Measurements from ENCODE around the gene RAB29. TPM values are rescaled to one million over a fixed set of nuclear protein-coding genes. Genes with fewer than 3 reads are reported as not detected.

The RAB29 gene
- total and polyA plus RNA-seq, 2 experiments from 2014 or later, result 16.8 to 18.1 TPM

DNA sequence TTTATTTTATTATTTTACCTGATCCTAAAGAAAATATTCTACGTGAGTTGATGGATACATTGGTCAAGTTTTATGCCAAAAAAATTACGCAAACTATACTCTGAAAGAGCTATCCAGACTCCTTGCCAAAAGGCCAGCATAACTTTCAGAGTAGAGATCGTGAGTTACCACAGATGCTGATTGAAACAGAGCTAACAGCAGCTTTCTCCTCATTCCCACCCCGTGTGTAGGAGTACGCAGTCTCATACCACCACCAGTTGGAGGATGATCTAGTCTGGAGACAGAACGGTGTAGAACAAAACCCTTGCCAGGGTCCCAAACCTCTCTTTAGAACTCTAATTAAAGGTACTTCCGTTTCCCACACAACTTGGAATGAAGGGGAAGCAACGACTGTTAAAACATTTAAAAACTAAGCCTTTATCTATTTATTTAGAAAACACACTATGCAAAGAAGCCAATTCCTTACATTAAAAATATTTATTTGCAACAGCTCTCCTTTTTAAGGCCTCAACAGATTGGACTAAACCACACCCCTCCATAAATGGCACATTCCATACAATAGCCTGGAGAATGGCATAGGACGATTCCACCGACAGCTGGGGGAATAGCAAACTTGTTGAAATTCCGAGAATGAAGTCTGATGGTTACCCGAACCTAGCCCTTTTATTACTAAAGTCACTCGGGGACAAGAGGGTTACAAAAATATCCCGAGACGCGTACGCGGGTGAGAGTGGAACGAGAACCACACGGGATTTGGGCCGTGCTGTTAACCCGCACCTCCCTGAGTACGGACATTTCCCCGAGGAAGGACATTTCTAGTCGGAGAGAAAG lies 26.7 kb downstream of the RAB29 start:
- Histone ChIP-seq H3K27me3 (replicated peaks; ENCODE audit: insufficient read depth) (no peaks in the 10 kb centered on the region), H2AFZ (peak overlapping the region; percentile 47), H3K36me3 (ENCODE audit: low read depth) (no peaks in the 10 kb centered on the region), H3K79me2 (ENCODE audit: insufficient read depth) (peaks cover 55% of the 10 kb centered on the region), H3K9me2 (ENCODE audit: insufficient read depth) (no peaks in the 10 kb centered on the region), H3K4me1 (ENCODE audit: insufficient read depth) (peaks cover 27% of the 10 kb centered on the region), H3K27ac (peak overlapping the region; percentile 88), H3K4me3 (peak overlapping the region; percentile 94), H4K20me1 (ENCODE audit: insufficient read depth) (peaks cover 6% of the 10 kb centered on the region; the same call in 1 of the 2 replicates), H3K9me3 (ENCODE audit: low read depth) (no peaks in the 10 kb centered on the region), H3K9ac (peak overlapping the region; percentile 92), H3F3A (ENCODE audit: insufficient read depth) (peaks cover 31% of the 10 kb centered on the region), H3K4me2 (ENCODE audit: unreplicated experiment) (peak overlapping the region; percentile 90)
- WGBS, 2 experiments (ENCODE audit: low coverage in 1 of 2, low lambda C conversion rate in 2 of 2, missing lambda C conversion rate in 2 of 2), result 1 to 2% methylated on average over 25 of the region's 25 CpGs
- in situ Hi-C loops (cut with MboI), result no loop called here
- TF ChIP-seq EZH2phosphoT487 (IDR thresholded peaks at IDR 0.05; ENCODE audit: insufficient read depth, low read depth) (no peak), EZH2 (IDR thresholded peaks at IDR 0.05; ENCODE audit: insufficient read depth, poor library complexity, severe bottlenecking) (no peak)
- DNase-seq, result peak; percentile 91

DNA sequence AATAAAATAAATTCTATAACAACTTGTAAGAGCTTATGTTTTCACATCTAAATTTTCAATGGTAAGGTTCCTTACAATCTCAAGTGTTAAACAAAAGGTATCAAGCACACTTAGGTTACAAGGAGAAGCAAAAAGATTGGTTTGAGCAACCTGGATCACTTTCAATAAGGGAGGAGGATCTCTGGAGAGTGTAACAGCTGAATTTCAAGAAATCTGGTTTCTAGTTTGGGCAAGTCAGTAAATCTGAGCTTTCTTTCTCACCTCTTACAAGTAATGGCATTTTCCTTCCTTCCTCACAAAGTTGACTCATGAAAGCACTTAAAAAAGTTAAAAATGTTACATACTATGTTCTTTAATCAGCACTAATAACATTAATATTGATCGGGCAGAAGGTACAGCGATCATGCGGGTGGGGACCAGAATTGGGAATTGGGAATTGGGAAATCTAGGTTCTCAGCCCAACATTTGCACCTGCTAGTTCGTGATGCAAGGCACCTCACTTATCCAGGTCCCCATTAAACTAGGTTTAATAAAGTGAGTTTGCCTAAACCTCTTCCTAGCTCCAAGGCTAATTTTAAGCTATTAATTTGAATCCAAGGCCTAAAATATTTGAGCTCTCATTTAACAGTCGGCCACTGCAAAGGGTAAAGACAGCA lies 28.4 kb downstream of the RAB29 start:
- peak overlapping the region; percentile 94 for H3K4me3 ChIP-seq
- H3K27me3 ChIP-seq (replicated peaks; ENCODE audit: insufficient read depth), result no peaks in the 10 kb centered on the region
- peak overlapping the region; percentile 92 for H3K9ac ChIP-seq
- no peak overlapping the region for H2AFZ ChIP-seq
- H3K79me2 ChIP-seq (ENCODE audit: insufficient read depth), result peaks cover 72% of the 10 kb centered on the region
- WGBS, 2 experiments (ENCODE audit: low coverage in 1 of 2, low lambda C conversion rate in 2 of 2, missing lambda C conversion rate in 2 of 2), result 35 to 43% methylated on average over 5 of the region's 5 CpGs
- peaks cover 27% of the 10 kb centered on the region for H3K4me1 ChIP-seq (ENCODE audit: insufficient read depth)
- H3K4me2 ChIP-seq (ENCODE audit: unreplicated experiment), result peak overlapping the region; percentile 90
- H3K36me3 ChIP-seq (ENCODE audit: low read depth), result no peaks in the 10 kb centered on the region
- DNase-seq, result peak; percentile 24
- peaks cover 31% of the 10 kb centered on the region for H3F3A ChIP-seq (ENCODE audit: insufficient read depth)
- H3K9me3 ChIP-seq (ENCODE audit: low read depth), result no peaks in the 10 kb centered on the region
- no peaks in the 10 kb centered on the region for H3K9me2 ChIP-seq (ENCODE audit: insufficient read depth)
- TF ChIP-seq EZH2 (IDR thresholded peaks at IDR 0.05; ENCODE audit: insufficient read depth, poor library complexity, severe bottlenecking) (no peak), EZH2phosphoT487 (IDR thresholded peaks at IDR 0.05; ENCODE audit: insufficient read depth, low read depth) (no peak)
- H3K27ac ChIP-seq, result peak overlapping the region; percentile 88; the same call in 1 of the 2 replicates
- in situ Hi-C loops (cut with MboI), result no loop called here
- H4K20me1 ChIP-seq (ENCODE audit: insufficient read depth), result peaks cover 6% of the 10 kb centered on the region; the same call in 1 of the 2 replicates

DNA sequence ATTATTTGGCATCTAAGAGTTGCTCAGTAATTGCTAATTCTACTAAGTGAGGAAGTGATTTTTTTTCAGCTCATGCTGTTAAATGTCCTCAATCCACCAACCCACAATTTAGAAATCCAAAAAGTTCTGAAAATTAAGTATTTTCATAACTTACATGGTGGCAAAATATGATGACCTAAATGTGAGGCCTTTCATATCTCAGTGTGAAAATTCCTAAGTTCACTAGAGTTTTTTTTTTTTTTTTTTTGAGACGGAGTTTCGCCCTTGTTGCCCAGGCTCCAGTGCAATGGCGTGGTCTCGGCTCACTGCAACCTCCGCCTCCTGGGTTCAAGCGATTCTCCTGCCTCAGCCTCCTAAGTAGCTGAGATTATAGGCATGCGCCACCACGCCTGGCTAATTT lies 30.9 kb downstream of the RAB29 start:
- H3K9me3 ChIP-seq (ENCODE audit: low read depth), result no peaks in the 10 kb centered on the region
- no peak overlapping the region for H3K4me2 ChIP-seq (ENCODE audit: unreplicated experiment)
- peaks cover 27% of the 10 kb centered on the region for H3K4me1 ChIP-seq (ENCODE audit: insufficient read depth)
- peaks cover 6% of the 10 kb centered on the region; the same call in 1 of the 2 replicates for H4K20me1 ChIP-seq (ENCODE audit: insufficient read depth)
- peaks cover 97% of the 10 kb centered on the region for H3K79me2 ChIP-seq (ENCODE audit: insufficient read depth)
- H3K4me3 ChIP-seq, result no peak overlapping the region
- H3K36me3 ChIP-seq (ENCODE audit: low read depth), result no peaks in the 10 kb centered on the region; the same call in 1 of the 2 replicates
- no peak for DNase-seq
- in situ Hi-C loops (cut with MboI), result no loop called here
- H3F3A ChIP-seq (ENCODE audit: insufficient read depth), result peaks cover 34% of the 10 kb centered on the region
- no peak overlapping the region for H3K27ac ChIP-seq
- no peaks in the 10 kb centered on the region for H3K27me3 ChIP-seq (replicated peaks; ENCODE audit: insufficient read depth)
- no peaks in the 10 kb centered on the region for H3K9me2 ChIP-seq (ENCODE audit: insufficient read depth)
- TF ChIP-seq EZH2 (IDR thresholded peaks at IDR 0.05; ENCODE audit: insufficient read depth, poor library complexity, severe bottlenecking) (no peak), EZH2phosphoT487 (IDR thresholded peaks at IDR 0.05; ENCODE audit: insufficient read depth, low read depth) (no peak)
- H3K9ac ChIP-seq, result no peak overlapping the region
- 92 to 96% methylated on average over 8 of the region's 8 CpGs for WGBS, 2 experiments (ENCODE audit: low coverage in 1 of 2, low lambda C conversion rate in 2 of 2, missing lambda C conversion rate in 2 of 2)
- no peak overlapping the region for H2AFZ ChIP-seq

DNA sequence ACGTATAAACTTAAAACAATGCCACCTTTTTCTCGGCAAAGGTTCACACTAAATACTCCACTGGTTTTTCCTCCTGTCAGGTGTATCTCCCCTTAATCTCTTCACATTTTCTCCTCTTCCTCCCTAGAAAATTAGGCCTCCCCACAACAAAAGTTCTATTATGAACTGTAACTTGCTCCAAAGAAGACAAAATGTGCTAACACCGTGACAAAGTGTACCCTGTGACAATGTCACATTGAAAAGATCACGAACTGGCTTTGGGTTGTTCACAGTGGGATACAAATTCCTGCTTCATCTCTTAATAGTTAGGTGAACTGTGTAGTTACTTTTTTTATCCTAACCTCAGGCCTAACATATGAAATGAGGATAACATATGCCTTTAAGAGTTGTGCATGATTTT lies 31.3 kb downstream of the RAB29 start:
- WGBS, 2 experiments (ENCODE audit: low coverage in 1 of 2, low lambda C conversion rate in 2 of 2, missing lambda C conversion rate in 2 of 2), result 73 to 74% methylated on average over 4 of the region's 4 CpGs
- Histone ChIP-seq H3K36me3 (ENCODE audit: low read depth) (no peaks in the 10 kb centered on the region; the same call in 1 of the 2 replicates), H3K4me2 (ENCODE audit: unreplicated experiment) (no peak overlapping the region), H3K27ac (no peak overlapping the region), H3F3A (ENCODE audit: insufficient read depth) (peaks cover 38% of the 10 kb centered on the region), H3K79me2 (ENCODE audit: insufficient read depth) (peaks cover 100% of the 10 kb centered on the region), H3K9ac (no peak overlapping the region), H3K9me3 (ENCODE audit: low read depth) (no peaks in the 10 kb centered on the region), H3K4me1 (ENCODE audit: insufficient read depth) (peaks cover 27% of the 10 kb centered on the region), H3K9me2 (ENCODE audit: insufficient read depth) (no peaks in the 10 kb centered on the region), H2AFZ (no peak overlapping the region), H3K27me3 (replicated peaks; ENCODE audit: insufficient read depth) (no peaks in the 10 kb centered on the region), H4K20me1 (ENCODE audit: insufficient read depth) (peaks cover 6% of the 10 kb centered on the region; the same call in 1 of the 2 replicates), H3K4me3 (no peak overlapping the region)
- in situ Hi-C loops (cut with MboI), result no loop called here
- DNase-seq, result no peak
- TF ChIP-seq EZH2phosphoT487 (IDR thresholded peaks at IDR 0.05; ENCODE audit: insufficient read depth, low read depth) (no peak), EZH2 (IDR thresholded peaks at IDR 0.05; ENCODE audit: insufficient read depth, poor library complexity, severe bottlenecking) (no peak)

Measured in GM23248 (cell line).